Esophagus squamous epithelium (tissue), 4 donors: Measurements from ENCODE around the gene ZNF175.

Source experiments
- POLR2A ChIP-seq, 4 donors: fragments of 450-650 bp; IDR thresholded peaks; one replicate each; pipeline ENCODE4 v1.6.1; 2017; ENCODE audit warnings: antibody characterized with exemption in 4 of 4, mild to moderate bottlenecking in 4 of 4, moderate library complexity in 3 of 4
- TF ChIP-seq, protein P1 (sequence below), 6 experiments: fragments of 450-650 bp in 4 of 6; fragments of 200-600 bp in 2 of 6; sonication (generic) in 2 of 6; IDR thresholded peaks; one replicate each; pipeline ENCODE4 v1.5.1; 2016 to 2019; ENCODE audit warnings: antibody characterized with exemption in 6 of 6, mild to moderate bottlenecking in 4 of 6, moderate library complexity in 4 of 6

DNA sequence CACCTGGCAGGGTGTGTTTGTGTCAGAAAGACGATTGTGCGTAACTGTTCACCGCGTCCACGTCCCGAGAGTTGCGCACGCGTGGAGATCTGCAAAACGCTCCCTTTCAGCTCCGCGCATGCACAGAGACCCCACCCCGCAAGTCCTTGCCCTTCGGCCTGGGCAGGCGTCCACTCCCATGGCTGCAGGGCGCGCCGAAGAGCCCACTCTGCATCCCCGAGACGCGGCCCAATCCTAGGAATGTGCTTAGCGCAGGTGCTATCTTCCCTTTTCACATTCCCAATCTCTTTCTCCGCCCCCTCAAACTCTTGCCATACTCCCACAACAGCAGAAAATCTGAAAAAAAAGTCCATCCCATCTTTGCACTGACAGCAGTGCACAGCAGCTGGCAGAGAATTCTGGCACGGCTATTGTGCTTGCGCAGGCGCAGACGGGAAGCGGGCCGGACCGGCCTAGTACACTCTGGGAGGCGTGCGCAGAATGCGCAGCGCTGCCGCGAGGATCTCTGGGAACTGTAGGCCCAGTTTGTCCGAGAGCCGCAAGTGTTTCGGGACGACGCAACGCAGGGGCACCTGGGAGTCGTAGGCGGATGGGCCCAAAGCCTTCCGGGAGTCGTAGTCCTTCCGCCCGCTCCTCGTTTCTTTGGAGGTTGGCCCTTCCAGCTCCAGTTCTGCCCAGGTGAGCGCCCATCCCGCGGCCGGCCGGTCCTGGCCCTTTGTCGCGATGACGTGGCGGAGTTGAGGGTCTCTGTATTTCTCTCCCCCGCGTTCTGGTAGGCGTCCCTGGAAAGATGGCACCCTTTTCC, 23.1 kb downstream of the ZNF175 start:
- TF ChIP-seq, protein P1, sequence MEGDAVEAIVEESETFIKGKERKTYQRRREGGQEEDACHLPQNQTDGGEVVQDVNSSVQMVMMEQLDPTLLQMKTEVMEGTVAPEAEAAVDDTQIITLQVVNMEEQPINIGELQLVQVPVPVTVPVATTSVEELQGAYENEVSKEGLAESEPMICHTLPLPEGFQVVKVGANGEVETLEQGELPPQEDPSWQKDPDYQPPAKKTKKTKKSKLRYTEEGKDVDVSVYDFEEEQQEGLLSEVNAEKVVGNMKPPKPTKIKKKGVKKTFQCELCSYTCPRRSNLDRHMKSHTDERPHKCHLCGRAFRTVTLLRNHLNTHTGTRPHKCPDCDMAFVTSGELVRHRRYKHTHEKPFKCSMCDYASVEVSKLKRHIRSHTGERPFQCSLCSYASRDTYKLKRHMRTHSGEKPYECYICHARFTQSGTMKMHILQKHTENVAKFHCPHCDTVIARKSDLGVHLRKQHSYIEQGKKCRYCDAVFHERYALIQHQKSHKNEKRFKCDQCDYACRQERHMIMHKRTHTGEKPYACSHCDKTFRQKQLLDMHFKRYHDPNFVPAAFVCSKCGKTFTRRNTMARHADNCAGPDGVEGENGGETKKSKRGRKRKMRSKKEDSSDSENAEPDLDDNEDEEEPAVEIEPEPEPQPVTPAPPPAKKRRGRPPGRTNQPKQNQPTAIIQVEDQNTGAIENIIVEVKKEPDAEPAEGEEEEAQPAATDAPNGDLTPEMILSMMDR (IDR thresholded peaks at IDR 0.05) = peak in 1 of 6 experiments; percentile 52
- TF ChIP-seq POLR2A (IDR thresholded peaks at IDR 0.05) = no peak
